Astrocyte (in vitro differentiated cells and primary cell): ENCODE data around the gene ZNF212. TPM values are rescaled to one million over a fixed set of nuclear protein-coding genes. Genes with fewer than 3 reads are reported as not detected.

ENCODE experiments used
- DNase-seq: peaks from one replicate; pipeline ENCODE4 v3.0.0-alpha.2; 2010; ENCODE audit warnings: low read depth
- FAIRE-seq: peaks from 2 replicates; lab custom pipeline; 2011; peaks lifted over from hg19 to GRCh38; lab: Jason Lieb, UNC
- H2AFZ ChIP-seq: 2 replicates; pipeline ENCODE4 v1.6.0; 2012; ENCODE audit warnings: low read depth, low read length, inconsistent platforms
- H3K27ac ChIP-seq: 2 replicates; pipeline ENCODE4 v1.5.1; 2011; ENCODE audit warnings: low read depth, low read length, inconsistent platforms
- H3K27me3 ChIP-seq: 2 replicates; pipeline ENCODE4 v1.6.0; 2011; ENCODE audit warnings: low read length, inconsistent platforms; ENCODE audit not compliant: insufficient read depth
- H3K36me3 ChIP-seq: 2 replicates; pipeline ENCODE4 v1.5.1; 2011; ENCODE audit warnings: low read length, inconsistent platforms; ENCODE audit not compliant: insufficient read depth
- H3K4me1 ChIP-seq: 2 replicates; pipeline ENCODE4 v1.5.1; 2011; ENCODE audit warnings: low read length, inconsistent platforms; ENCODE audit not compliant: insufficient read depth
- H3K4me2 ChIP-seq: 2 replicates; pipeline ENCODE4 v1.6.0; 2012; ENCODE audit warnings: low read length, inconsistent platforms
- H3K4me3 ChIP-seq: 2 replicates; pipeline ENCODE4 v1.5.1; 2011; ENCODE audit warnings: low read depth, mild to moderate bottlenecking, low read length, inconsistent platforms; ENCODE audit not compliant: insufficient read depth
- H3K79me2 ChIP-seq: 2 replicates; pipeline ENCODE4 v1.6.0; 2012; ENCODE audit warnings: mild to moderate bottlenecking, low read length, inconsistent platforms; ENCODE audit not compliant: insufficient read depth
- H3K9ac ChIP-seq: 2 replicates; pipeline ENCODE4 v1.6.0; 2012; ENCODE audit warnings: mild to moderate bottlenecking, low read length, inconsistent platforms
- H3K9me3 ChIP-seq: 2 replicates; pipeline ENCODE4 v1.5.1; 2012; ENCODE audit warnings: low read depth, mild to moderate bottlenecking, low read length, inconsistent platforms; ENCODE audit not compliant: insufficient read depth
- H4K20me1 ChIP-seq: 2 replicates; pipeline ENCODE4 v1.6.0; 2012; ENCODE audit warnings: low read length, inconsistent platforms; ENCODE audit not compliant: insufficient read depth
- H3K27ac Mint-ChIP-seq: one replicate; pipeline ENCODE4 v1.8.0; 2021; ENCODE audit warnings: mild to moderate bottlenecking, mixed read lengths; ENCODE audit not compliant: unreplicated experiment
- H3K27me3 Mint-ChIP-seq: one replicate; pipeline ENCODE4 v1.8.0; 2021; ENCODE audit warnings: low read depth, mixed read lengths; ENCODE audit not compliant: unreplicated experiment
- H3K36me3 Mint-ChIP-seq: one replicate; pipeline ENCODE4 v1.8.0; 2021; ENCODE audit warnings: low read depth, mixed read lengths; ENCODE audit not compliant: unreplicated experiment
- H3K4me1 Mint-ChIP-seq: one replicate; pipeline ENCODE4 v1.8.0; 2021; ENCODE audit warnings: low read depth, mixed read lengths; ENCODE audit not compliant: unreplicated experiment
- H3K4me3 Mint-ChIP-seq: one replicate; pipeline ENCODE4 v1.8.0; 2021; ENCODE audit warnings: mild to moderate bottlenecking, moderate library complexity, mixed read lengths; ENCODE audit not compliant: unreplicated experiment
- H3K9me3 Mint-ChIP-seq: one replicate; pipeline ENCODE4 v1.8.0; 2021; ENCODE audit warnings: mild to moderate bottlenecking, mixed read lengths; ENCODE audit not compliant: unreplicated experiment
- EZH2 ChIP-seq: IDR thresholded peaks from 2 replicates; pipeline ENCODE4 v1.6.1; 2012; ENCODE audit warnings: mild to moderate bottlenecking, low read length, inconsistent platforms; ENCODE audit not compliant: insufficient read depth
- total RNA-seq: library from RNA; stranded (reverse); gene quantifications from 2 replicates; pipeline ENCODE4 v1.2.1, GENCODE V29; 2021
- TF ChIP-seq, protein P1 (sequence below): IDR thresholded peaks from 2 replicates; pipeline ENCODE4 v1.5.1; 2011; ENCODE audit warnings: low read depth, mild to moderate bottlenecking, inconsistent platforms, low read length, moderate library complexity; ENCODE audit not compliant: insufficient read depth

ZNF212 gene
- total RNA-seq, 1 donor from 2014 or later: 8.2 TPM

GRCh38 chr7:149295481-149295850, 56.0 kb downstream of the ZNF212 start:
- FAIRE-seq: no peak
- no peaks in the 10 kb centered on the region for H3K9me3 ChIP-seq
- TF ChIP-seq, protein P1, sequence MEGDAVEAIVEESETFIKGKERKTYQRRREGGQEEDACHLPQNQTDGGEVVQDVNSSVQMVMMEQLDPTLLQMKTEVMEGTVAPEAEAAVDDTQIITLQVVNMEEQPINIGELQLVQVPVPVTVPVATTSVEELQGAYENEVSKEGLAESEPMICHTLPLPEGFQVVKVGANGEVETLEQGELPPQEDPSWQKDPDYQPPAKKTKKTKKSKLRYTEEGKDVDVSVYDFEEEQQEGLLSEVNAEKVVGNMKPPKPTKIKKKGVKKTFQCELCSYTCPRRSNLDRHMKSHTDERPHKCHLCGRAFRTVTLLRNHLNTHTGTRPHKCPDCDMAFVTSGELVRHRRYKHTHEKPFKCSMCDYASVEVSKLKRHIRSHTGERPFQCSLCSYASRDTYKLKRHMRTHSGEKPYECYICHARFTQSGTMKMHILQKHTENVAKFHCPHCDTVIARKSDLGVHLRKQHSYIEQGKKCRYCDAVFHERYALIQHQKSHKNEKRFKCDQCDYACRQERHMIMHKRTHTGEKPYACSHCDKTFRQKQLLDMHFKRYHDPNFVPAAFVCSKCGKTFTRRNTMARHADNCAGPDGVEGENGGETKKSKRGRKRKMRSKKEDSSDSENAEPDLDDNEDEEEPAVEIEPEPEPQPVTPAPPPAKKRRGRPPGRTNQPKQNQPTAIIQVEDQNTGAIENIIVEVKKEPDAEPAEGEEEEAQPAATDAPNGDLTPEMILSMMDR: no peak
- no peak for TF ChIP-seq EZH2

DNA sequence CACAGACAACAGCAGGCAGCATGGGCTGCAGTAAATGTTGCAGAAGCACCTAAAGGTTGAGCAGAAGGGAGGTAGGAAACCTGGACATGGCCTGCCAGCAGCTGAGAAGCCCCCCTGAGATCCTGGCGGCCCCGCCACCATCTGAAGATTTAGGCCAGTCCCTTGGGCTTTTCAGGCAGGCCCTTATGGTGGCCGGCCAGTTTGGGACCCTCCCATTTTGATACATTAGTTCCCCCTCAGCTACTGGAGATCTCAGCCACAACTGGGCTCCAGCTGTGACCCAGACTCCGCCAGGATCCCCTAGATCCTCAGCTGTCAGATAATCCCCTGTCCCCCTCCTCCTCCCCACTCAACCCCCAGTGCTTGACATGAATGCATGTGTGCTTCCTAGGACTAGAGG, 56.9 kb downstream of the ZNF212 start:
- Mint-ChIP-seq H3K27me3 (peaks cover 4% of the 10 kb centered on the region), H3K27ac (no peak overlapping the region), H3K4me3 (no peak overlapping the region), H3K36me3 (peaks cover 17% of the 10 kb centered on the region), H3K9me3 (peaks cover 5% of the 10 kb centered on the region), H3K4me1 (no peaks in the 10 kb centered on the region)
- H3K79me2 ChIP-seq: no peaks in the 10 kb centered on the region
- H3K36me3 ChIP-seq: no peaks in the 10 kb centered on the region
- no peaks in the 10 kb centered on the region for H3K9me3 ChIP-seq
- H3K4me2 ChIP-seq: no peak overlapping the region
- no peaks in the 10 kb centered on the region for H3K27me3 ChIP-seq
- no peak overlapping the region for H2AFZ ChIP-seq
- TF ChIP-seq, protein P1: no peak
- TF ChIP-seq EZH2: no peak
- no peak for FAIRE-seq
- no peak overlapping the region for H3K4me3 ChIP-seq
- DNase-seq: no peak
- no peak overlapping the region for H3K9ac ChIP-seq
- no peaks in the 10 kb centered on the region for H4K20me1 ChIP-seq
- H3K4me1 ChIP-seq: no peaks in the 10 kb centered on the region
- no peak overlapping the region for H3K27ac ChIP-seq

More at GRCh38 chr7:149295481-149295850, 56.0 kb downstream of the ZNF212 start:
- Histone ChIP-seq H3K4me2 (no peak overlapping the region), H3K79me2 (no peaks in the 10 kb centered on the region), H3K4me1 (no peaks in the 10 kb centered on the region), H4K20me1 (no peaks in the 10 kb centered on the region), H3K4me3 (no peak overlapping the region), H3K9ac (no peak overlapping the region), H3K36me3 (no peaks in the 10 kb centered on the region), H2AFZ (no peak overlapping the region), H3K27me3 (no peaks in the 10 kb centered on the region), H3K27ac (no peak overlapping the region)
- H3K36me3 Mint-ChIP-seq: peaks cover 20% of the 10 kb centered on the region
- no peak overlapping the region for H3K27ac Mint-ChIP-seq
- H3K9me3 Mint-ChIP-seq: peaks cover 5% of the 10 kb centered on the region
- H3K4me1 Mint-ChIP-seq: no peaks in the 10 kb centered on the region
- no peak overlapping the region for H3K4me3 Mint-ChIP-seq
- peaks cover 4% of the 10 kb centered on the region for H3K27me3 Mint-ChIP-seq
- no peak for DNase-seq

DNA sequence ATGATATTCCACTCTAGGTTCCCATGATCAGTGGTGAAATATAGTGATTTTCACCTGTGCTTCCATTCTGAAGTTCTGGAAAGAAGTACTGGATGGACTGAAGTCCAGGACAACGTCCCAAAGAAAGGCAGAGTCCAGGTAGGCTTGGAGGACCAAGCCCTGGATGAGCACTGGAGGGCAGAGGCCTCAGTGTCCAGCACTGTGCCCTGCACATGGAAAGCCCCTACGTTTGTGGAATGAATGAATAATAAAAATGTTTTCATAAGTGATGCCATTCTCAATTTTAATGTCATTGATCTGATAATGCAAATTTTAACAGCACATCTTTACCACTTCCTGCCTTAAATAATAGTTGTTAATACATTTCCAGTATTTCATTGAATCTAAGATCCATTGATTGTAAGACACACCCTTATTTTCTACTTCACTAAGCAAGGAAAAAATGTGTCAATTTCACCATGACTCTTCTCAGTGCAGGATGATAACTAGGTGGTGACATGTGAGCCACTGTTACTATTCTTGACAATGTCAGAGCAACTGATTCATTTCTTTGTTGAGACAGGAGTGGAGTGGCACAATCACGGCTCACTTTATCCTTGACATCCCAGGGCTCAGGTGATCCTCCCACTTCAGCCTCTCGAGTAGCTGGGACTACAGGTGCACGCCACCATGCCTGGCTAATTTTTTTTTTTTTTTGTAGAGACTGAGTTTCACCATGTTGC, 57.7 kb downstream of the ZNF212 start:
- H4K20me1 ChIP-seq: no peaks in the 10 kb centered on the region
- H3K9ac ChIP-seq: no peak overlapping the region
- Mint-ChIP-seq H3K9me3 (peaks cover 5% of the 10 kb centered on the region), H3K27me3 (peaks cover 4% of the 10 kb centered on the region), H3K36me3 (peaks cover 15% of the 10 kb centered on the region), H3K4me1 (no peaks in the 10 kb centered on the region), H3K4me3 (no peak overlapping the region), H3K27ac (no peak overlapping the region)
- no peaks in the 10 kb centered on the region for H3K27me3 ChIP-seq
- no peak overlapping the region for H3K4me2 ChIP-seq
- H3K36me3 ChIP-seq: no peaks in the 10 kb centered on the region
- TF ChIP-seq, protein P1: no peak
- no peak for TF ChIP-seq EZH2
- H3K79me2 ChIP-seq: no peaks in the 10 kb centered on the region
- H3K4me1 ChIP-seq: no peaks in the 10 kb centered on the region
- no peak for FAIRE-seq
- H2AFZ ChIP-seq: no peak overlapping the region
- no peak overlapping the region for H3K27ac ChIP-seq
- DNase-seq: no peak
- no peaks in the 10 kb centered on the region for H3K9me3 ChIP-seq
- H3K4me3 ChIP-seq: no peak overlapping the region
